OCI-LY3 (cell line): Measurements from ENCODE around the gene HID1.

Experiments used
- EZH2phosphoT487 ChIP-seq: fragments of 200-600 bp; shearing (Covaris generic); IDR thresholded peaks from 2 replicates; pipeline ENCODE4 v1.6.1; 2018; ENCODE audit warnings: antibody characterized with exemption, mixed run types, low read depth
- TF ChIP-seq, protein P1 (sequence below): fragments of 200-600, 300-600 bp; sonication (generic); IDR thresholded peaks from 2 replicates; pipeline ENCODE4 v1.5.1; 2014; ENCODE audit warnings: antibody characterized with exemption, low read length, low read depth

DNA sequence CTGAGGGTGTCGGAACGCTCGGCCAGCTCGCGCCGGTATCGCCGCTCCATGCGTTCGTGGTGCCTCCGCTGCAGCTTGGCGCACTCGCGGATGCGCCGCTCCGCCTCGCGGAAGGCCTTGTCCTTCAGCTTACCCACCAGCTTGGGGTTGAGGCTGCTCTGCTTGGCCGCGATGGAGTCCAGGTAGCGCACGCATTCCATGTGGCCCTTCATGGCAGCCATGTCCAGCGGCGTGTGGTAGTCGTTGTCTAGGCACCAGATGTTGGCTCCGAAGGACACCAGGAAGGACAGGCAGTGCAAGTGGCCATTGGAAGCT is 52.3 kb downstream of the HID1 start:
- TF ChIP-seq, protein P1, sequence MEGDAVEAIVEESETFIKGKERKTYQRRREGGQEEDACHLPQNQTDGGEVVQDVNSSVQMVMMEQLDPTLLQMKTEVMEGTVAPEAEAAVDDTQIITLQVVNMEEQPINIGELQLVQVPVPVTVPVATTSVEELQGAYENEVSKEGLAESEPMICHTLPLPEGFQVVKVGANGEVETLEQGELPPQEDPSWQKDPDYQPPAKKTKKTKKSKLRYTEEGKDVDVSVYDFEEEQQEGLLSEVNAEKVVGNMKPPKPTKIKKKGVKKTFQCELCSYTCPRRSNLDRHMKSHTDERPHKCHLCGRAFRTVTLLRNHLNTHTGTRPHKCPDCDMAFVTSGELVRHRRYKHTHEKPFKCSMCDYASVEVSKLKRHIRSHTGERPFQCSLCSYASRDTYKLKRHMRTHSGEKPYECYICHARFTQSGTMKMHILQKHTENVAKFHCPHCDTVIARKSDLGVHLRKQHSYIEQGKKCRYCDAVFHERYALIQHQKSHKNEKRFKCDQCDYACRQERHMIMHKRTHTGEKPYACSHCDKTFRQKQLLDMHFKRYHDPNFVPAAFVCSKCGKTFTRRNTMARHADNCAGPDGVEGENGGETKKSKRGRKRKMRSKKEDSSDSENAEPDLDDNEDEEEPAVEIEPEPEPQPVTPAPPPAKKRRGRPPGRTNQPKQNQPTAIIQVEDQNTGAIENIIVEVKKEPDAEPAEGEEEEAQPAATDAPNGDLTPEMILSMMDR = no peak
- no peak for TF ChIP-seq EZH2phosphoT487
